ENCODE data around the gene XXYLT1.

Gene XXYLT1

GRCh38 chr3:195105841-195106417 is 165.0 kb downstream of the XXYLT1 start:
- no peak for DNase-seq (ENCODE audit: low read depth in 2 of 2)
- no peak for TF ChIP-seq CTCF (IDR thresholded peaks at IDR 0.05; ENCODE audit: low read depth, low read length)
- H3K4me3 ChIP-seq (replicated peaks in 1 of 2; ENCODE audit: low read depth in 2 of 2, low read length in 2 of 2): peak overlapping the region in 1 of 2 donors; percentile 34

DNA sequence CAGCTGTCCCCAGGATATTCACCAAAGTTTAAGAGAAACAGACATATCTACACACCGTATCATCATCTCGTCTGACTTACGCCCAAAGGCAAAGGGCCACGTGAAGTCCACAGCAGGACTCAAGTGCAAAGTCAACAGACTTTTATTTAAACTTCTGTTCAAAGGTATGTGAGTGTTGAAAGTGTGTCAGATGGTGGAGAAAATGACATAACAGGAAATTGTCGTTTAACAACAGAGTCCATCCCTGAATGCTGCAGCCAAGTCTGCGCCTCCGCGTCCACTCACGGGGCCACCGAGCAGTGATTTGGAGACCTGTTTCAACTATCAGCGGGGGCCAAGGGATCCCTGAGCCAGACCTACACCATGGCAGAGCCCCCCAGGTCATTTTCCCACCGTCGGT is 165.6 kb downstream of the XXYLT1 start:
- TF ChIP-seq CTCF (IDR thresholded peaks at IDR 0.05; ENCODE audit: low read depth, low read length): no peak
- no peak overlapping the region for H3K4me3 ChIP-seq (replicated peaks in 1 of 2; ENCODE audit: low read depth in 2 of 2, low read length in 2 of 2)
- DNase-seq (ENCODE audit: low read depth in 2 of 2): no peak

GRCh38 chr3:195104340-195104739 is 166.6 kb downstream of the XXYLT1 start:
- DNase-seq (ENCODE audit: low read depth in 2 of 2): no peak
- no peak for TF ChIP-seq CTCF (IDR thresholded peaks at IDR 0.05; ENCODE audit: low read depth, low read length)
- H3K4me3 ChIP-seq (replicated peaks in 1 of 2; ENCODE audit: low read depth in 2 of 2, low read length in 2 of 2): no peak overlapping the region

- no peak overlapping the region for H3K4me3 ChIP-seq (replicated peaks in 1 of 2; ENCODE audit: low read depth in 2 of 2, low read length in 2 of 2)
- no peak for TF ChIP-seq CTCF (IDR thresholded peaks at IDR 0.05; ENCODE audit: low read depth, low read length)
- DNase-seq (ENCODE audit: low read depth in 2 of 2): peak in 1 of 2 donors; percentile 42
Measured at GRCh38 chr3:195103623-195104022, 167.3 kb downstream of the XXYLT1 start.

- DNase-seq (ENCODE audit: low read depth in 2 of 2): peak; percentile 97
- H3K4me3 ChIP-seq (replicated peaks in 1 of 2; ENCODE audit: low read depth in 2 of 2, low read length in 2 of 2): no peak overlapping the region
Measured at GRCh38 chr3:195102609-195103467, 168.1 kb downstream of the XXYLT1 start.

GRCh38 chr3:195101927-195102608 is 168.9 kb downstream of the XXYLT1 start:
- DNase-seq (ENCODE audit: low read depth in 2 of 2): no peak
- no peak overlapping the region for H3K4me3 ChIP-seq (replicated peaks in 1 of 2; ENCODE audit: low read depth in 2 of 2, low read length in 2 of 2)
- no peak for TF ChIP-seq CTCF (IDR thresholded peaks at IDR 0.05; ENCODE audit: low read depth, low read length)

More at GRCh38 chr3:195102609-195103467, 168.1 kb downstream of the XXYLT1 start:
- TF ChIP-seq CTCF (IDR thresholded peaks at IDR 0.05; ENCODE audit: low read depth, low read length): no peak

All from cardiac fibroblast (primary cell).